Measurements from ENCODE around the gene PARD3B.

- TF ChIP-seq GATA2 (IDR thresholded peaks at IDR 0.05; ENCODE audit: low read depth, low read length) (no peak), GATA3 (IDR thresholded peaks at IDR 0.05; ENCODE audit: low read depth, low read length) (no peak)
These were observed 119.4 kb downstream of the PARD3B start for GRCh38 chr2:204664708-204665121.

Data from SH-SY5Y (cell line).